Activated CD4-positive, alpha-beta T cell treated with anti-CD3 and anti-CD28 coated beads for 1 hour (primary cell): Measurements from ENCODE around the gene TRIO.

ENCODE experiments used
- DNase-seq: peaks from one replicate; pipeline ENCODE4 v3.0.0-alpha.2; 2020

The TRIO gene

GRCh38 chr5:14251733-14252132 lies 108.6 kb downstream of the TRIO start:
- DNase-seq = no peak

- no peak for DNase-seq
Observed at GRCh38 chr5:14252793-14253192, 109.7 kb downstream of the TRIO start.

GRCh38 chr5:14254686-14255085 lies 111.5 kb downstream of the TRIO start:
- no peak for DNase-seq

GRCh38 chr5:14256026-14256690 lies 113.0 kb downstream of the TRIO start:
- no peak for DNase-seq

- no peak for DNase-seq
Observed at GRCh38 chr5:14256756-14257393, 113.7 kb downstream of the TRIO start.

GRCh38 chr5:14257995-14258403 lies 114.9 kb downstream of the TRIO start:
- no peak for DNase-seq

GRCh38 chr5:14258840-14259239 lies 115.7 kb downstream of the TRIO start:
- no peak for DNase-seq

GRCh38 chr5:14260637-14261036 lies 117.5 kb downstream of the TRIO start:
- no peak for DNase-seq

GRCh38 chr5:14261235-14261634 lies 118.1 kb downstream of the TRIO start:
- DNase-seq = no peak

- no peak for DNase-seq
Observed at GRCh38 chr5:14261856-14262611, 118.9 kb downstream of the TRIO start.

- DNase-seq = no peak
Observed at GRCh38 chr5:14263113-14263512, 120.0 kb downstream of the TRIO start.

- DNase-seq = no peak
Observed at GRCh38 chr5:14263699-14264098, 120.6 kb downstream of the TRIO start.

GRCh38 chr5:14264605-14265316 lies 121.6 kb downstream of the TRIO start:
- DNase-seq = peak; percentile 52

GRCh38 chr5:14265570-14265969 lies 122.4 kb downstream of the TRIO start:
- no peak for DNase-seq

GRCh38 chr5:14266171-14266570 lies 123.0 kb downstream of the TRIO start:
- no peak for DNase-seq

GRCh38 chr5:14266686-14267085 lies 123.5 kb downstream of the TRIO start:
- no peak for DNase-seq

- no peak for DNase-seq
Observed at GRCh38 chr5:14267166-14267838, 124.2 kb downstream of the TRIO start.

- DNase-seq = no peak
Observed at GRCh38 chr5:14267991-14268708, 125.0 kb downstream of the TRIO start.

GRCh38 chr5:14268738-14269137 lies 125.6 kb downstream of the TRIO start:
- DNase-seq = no peak

GRCh38 chr5:14269395-14269794 lies 126.3 kb downstream of the TRIO start:
- no peak for DNase-seq

GRCh38 chr5:14270209-14270702 lies 127.1 kb downstream of the TRIO start:
- DNase-seq = no peak
